HG03175 (cell line): Measurements from ENCODE around the gene DNASE1L1.
A peak's percentile ranks its signal among the peaks of the same experiment; 100 is the strongest.
"Not testable (repeated sequence)": the region's sequence is repeated elsewhere in the genome, so short reads cannot be mapped to it uniquely, and the experiment has no call there.

ENCODE experiments used
- ATAC-seq: cut with Tn5 transposase; IDR thresholded peaks from one replicate; pipeline ENCODE4 v1.9.1; 2021; ENCODE audit warnings: mild to moderate bottlenecking, moderate library complexity; ENCODE audit not compliant: unreplicated experiment

The DNASE1L1 gene

GRCh38 chrX:154408659-154409221 is 314 bp downstream of the DNASE1L1 start:
- ATAC-seq: no peak

- ATAC-seq: no peak
Observed at GRCh38 chrX:154404625-154405192, 4.3 kb downstream of the DNASE1L1 start.

- ATAC-seq: no peak
Observed at GRCh38 chrX:154403858-154404257, 5.2 kb downstream of the DNASE1L1 start.

- ATAC-seq: no peak
Observed at GRCh38 chrX:154403192-154403591, 5.9 kb downstream of the DNASE1L1 start.

GRCh38 chrX:154402622-154403127 is 6.4 kb downstream of the DNASE1L1 start:
- ATAC-seq: no peak

GRCh38 chrX:154401918-154402621 is 7.0 kb downstream of the DNASE1L1 start:
- ATAC-seq: no peak

GRCh38 chrX:154401045-154401799 is 7.8 kb downstream of the DNASE1L1 start:
- ATAC-seq: no peak

GRCh38 chrX:154400369-154400817 is 8.7 kb downstream of the DNASE1L1 start:
- not testable (repeated sequence) for ATAC-seq

- no peak for ATAC-seq
Observed at GRCh38 chrX:154399527-154400368, 9.3 kb downstream of the DNASE1L1 start.

- ATAC-seq: peak; percentile 34
Observed at GRCh38 chrX:154398668-154399526, 10.2 kb downstream of the DNASE1L1 start.

GRCh38 chrX:154397888-154398667 is 11.0 kb downstream of the DNASE1L1 start, which contains the start of gene RPL10:
Gene RPL10 (plus strand): TSS chrX:154398377. CDS start chrX:154398520, 143 bp downstream.
- ATAC-seq: peak; percentile 83

- ATAC-seq: peak; percentile 49
Observed at GRCh38 chrX:154396973-154397887, 11.8 kb downstream of the DNASE1L1 start.

- not testable (repeated sequence) for ATAC-seq
Observed at GRCh38 chrX:154396363-154396762, 12.7 kb downstream of the DNASE1L1 start.

- ATAC-seq: peak; percentile 76
Observed at GRCh38 chrX:154389812-154390747, 19.0 kb downstream of the DNASE1L1 start.

GRCh38 chrX:154388649-154389048 is 20.4 kb downstream of the DNASE1L1 start:
- not testable (repeated sequence) for ATAC-seq

GRCh38 chrX:154388094-154388493 is 21.0 kb downstream of the DNASE1L1 start:
- peak; percentile 31 for ATAC-seq
